Gastroesophageal sphincter (tissue), 3 donors: ENCODE measurements around the gene FAM120A.

Experiments
- EP300 ChIP-seq: sonication (generic); formaldehyde crosslinking; IDR thresholded peaks from one replicate; pipeline ENCODE4 v1.6.1; 2017; ENCODE audit warnings: antibody characterized with exemption, mild to moderate bottlenecking
- POLR2A ChIP-seq, 2 donors: fragments of 450-650 bp; IDR thresholded peaks; one replicate each; pipeline ENCODE4 v1.6.1; 2017; ENCODE audit warnings: antibody characterized with exemption in 2 of 2, mild to moderate bottlenecking in 2 of 2, moderate library complexity in 1 of 2
- POLR2AphosphoS5 ChIP-seq: sonication (generic); formaldehyde crosslinking; IDR thresholded peaks from one replicate; pipeline ENCODE4 v1.6.1; 2017; ENCODE audit warnings: antibody characterized with exemption
- TF ChIP-seq, protein P1 (sequence below), 4 experiments: fragments of 200-600 bp in 2 of 4; fragments of 450-650 bp in 2 of 4; sonication (generic) in 1 of 4; IDR thresholded peaks; one replicate each; pipeline ENCODE4 v1.5.1; 2017 to 2019; ENCODE audit warnings: antibody characterized with exemption in 4 of 4, mild to moderate bottlenecking in 2 of 4, moderate library complexity in 2 of 4

DNA sequence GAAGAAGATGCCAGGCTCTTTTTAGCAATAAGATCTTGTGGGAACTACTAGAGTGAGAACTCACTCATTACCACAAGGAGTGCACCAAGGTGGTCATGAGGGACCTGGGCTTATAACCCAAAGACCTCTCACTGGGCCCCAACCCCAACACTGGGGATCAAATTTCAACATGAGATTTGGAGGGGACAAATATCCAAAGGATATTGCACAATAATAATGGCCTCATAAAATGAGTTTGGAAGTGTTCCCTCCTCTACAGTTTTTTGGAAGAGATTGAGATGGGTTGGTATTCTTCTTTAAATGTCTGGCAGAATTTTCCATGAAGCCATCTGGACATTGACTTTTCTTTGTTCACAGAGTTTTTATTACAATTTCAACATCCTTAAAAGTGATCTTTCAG lies 38.0 kb upstream of the FAM120A start:
- no peak for TF ChIP-seq POLR2A (IDR thresholded peaks at IDR 0.05)
- TF ChIP-seq, protein P1, sequence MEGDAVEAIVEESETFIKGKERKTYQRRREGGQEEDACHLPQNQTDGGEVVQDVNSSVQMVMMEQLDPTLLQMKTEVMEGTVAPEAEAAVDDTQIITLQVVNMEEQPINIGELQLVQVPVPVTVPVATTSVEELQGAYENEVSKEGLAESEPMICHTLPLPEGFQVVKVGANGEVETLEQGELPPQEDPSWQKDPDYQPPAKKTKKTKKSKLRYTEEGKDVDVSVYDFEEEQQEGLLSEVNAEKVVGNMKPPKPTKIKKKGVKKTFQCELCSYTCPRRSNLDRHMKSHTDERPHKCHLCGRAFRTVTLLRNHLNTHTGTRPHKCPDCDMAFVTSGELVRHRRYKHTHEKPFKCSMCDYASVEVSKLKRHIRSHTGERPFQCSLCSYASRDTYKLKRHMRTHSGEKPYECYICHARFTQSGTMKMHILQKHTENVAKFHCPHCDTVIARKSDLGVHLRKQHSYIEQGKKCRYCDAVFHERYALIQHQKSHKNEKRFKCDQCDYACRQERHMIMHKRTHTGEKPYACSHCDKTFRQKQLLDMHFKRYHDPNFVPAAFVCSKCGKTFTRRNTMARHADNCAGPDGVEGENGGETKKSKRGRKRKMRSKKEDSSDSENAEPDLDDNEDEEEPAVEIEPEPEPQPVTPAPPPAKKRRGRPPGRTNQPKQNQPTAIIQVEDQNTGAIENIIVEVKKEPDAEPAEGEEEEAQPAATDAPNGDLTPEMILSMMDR (IDR thresholded peaks at IDR 0.05) = no peak
- TF ChIP-seq POLR2AphosphoS5 = no peak
- no peak for TF ChIP-seq EP300
